Osteoblast (primary cell): ENCODE results near the gene GABARAPL2. TPM values are rescaled to one million over a fixed set of nuclear protein-coding genes. Genes with fewer than 3 reads are reported as not detected.

Experiments
- DNase-seq: peaks from one replicate; pipeline ENCODE4 v3.0.0; 2011; ENCODE audit warnings: low spot score, mixed read lengths; ENCODE audit not compliant: insufficient read length; ENCODE audit errors: missing footprints
- H2AFZ ChIP-seq: 2 replicates; pipeline ENCODE4 v1.6.0; 2011; ENCODE audit warnings: mild to moderate bottlenecking, low read length
- H3K27ac ChIP-seq: 2 replicates; pipeline ENCODE4 v1.5.1; 2011; ENCODE audit warnings: mild to moderate bottlenecking, low read depth, low read length, moderate library complexity
- H3K27me3 ChIP-seq: 2 replicates; pipeline ENCODE4 v1.6.0; 2012; ENCODE audit warnings: mild to moderate bottlenecking, control low read depth, inconsistent platforms, low read length, moderate library complexity; ENCODE audit not compliant: insufficient read depth
- H3K36me3 ChIP-seq: 2 replicates; pipeline ENCODE4 v1.5.1; 2011; ENCODE audit warnings: mild to moderate bottlenecking, low read length, control low read depth, moderate library complexity; ENCODE audit not compliant: insufficient read depth
- H3K4me1 ChIP-seq: 2 replicates; pipeline ENCODE4 v1.5.1; 2011; ENCODE audit warnings: mild to moderate bottlenecking, low read length, control low read depth, moderate library complexity; ENCODE audit not compliant: insufficient read depth
- H3K4me2 ChIP-seq: 2 replicates; pipeline ENCODE4 v1.6.0; 2011; ENCODE audit warnings: mild to moderate bottlenecking, low read length; ENCODE audit not compliant: insufficient read depth
- H3K4me3 ChIP-seq: fragments of 200-600 bp; sonication (generic); 3 replicates; pipeline ENCODE4 v1.5.1; 2012; ENCODE audit warnings: mild to moderate bottlenecking, low read length, inconsistent platforms; ENCODE audit not compliant: insufficient read depth
- H3K79me2 ChIP-seq: 2 replicates; pipeline ENCODE4 v1.6.0; 2012; ENCODE audit warnings: mild to moderate bottlenecking, low read length, control low read depth, inconsistent platforms; ENCODE audit not compliant: insufficient read depth
- H3K9me3 ChIP-seq: 2 replicates; pipeline ENCODE4 v1.5.1; 2011; ENCODE audit warnings: low read depth, low read length, control low read depth
- H4K20me1 ChIP-seq: 2 replicates; pipeline ENCODE4 v1.6.0; 2012; ENCODE audit warnings: mild to moderate bottlenecking, low read length, control low read depth; ENCODE audit not compliant: insufficient read depth
- CTCF ChIP-seq: IDR thresholded peaks from 2 replicates; pipeline ENCODE4 v1.5.1; 2011; ENCODE audit warnings: mild to moderate bottlenecking, low read depth, low read length, moderate library complexity; ENCODE audit errors: extremely low read depth
- total RNA-seq: library from RNA; depleted of rRNA; stranded (reverse); fragments of >200 nt; gene quantifications from 2 replicates; pipeline ENCODE4 v1.2.3, GENCODE V29; 2012

GABARAPL2 gene
- total RNA-seq, 1 donor = 32.9 TPM

GRCh38 chr16:75624921-75625334 is 58.7 kb downstream of the GABARAPL2 start:
- Histone ChIP-seq H3K9me3 (no peaks in the 10 kb centered on the region), H3K4me3 (no peak overlapping the region), H3K79me2 (peaks cover 12% of the 10 kb centered on the region), H2AFZ (no peak overlapping the region), H3K27me3 (no peaks in the 10 kb centered on the region), H3K4me1 (peaks cover 17% of the 10 kb centered on the region), H3K27ac (no peak overlapping the region), H3K4me2 (no peak overlapping the region), H3K36me3 (peaks cover 49% of the 10 kb centered on the region), H4K20me1 (no peaks in the 10 kb centered on the region)
- DNase-seq = no peak
- no peak for TF ChIP-seq CTCF

GRCh38 chr16:75626806-75627205 is 60.6 kb downstream of the GABARAPL2 start:
- H3K79me2 ChIP-seq = peaks cover 8% of the 10 kb centered on the region
- H3K27ac ChIP-seq = no peak overlapping the region
- H2AFZ ChIP-seq = no peak overlapping the region
- DNase-seq = no peak
- no peak overlapping the region for H3K4me3 ChIP-seq
- H3K36me3 ChIP-seq = peaks cover 59% of the 10 kb centered on the region
- H3K27me3 ChIP-seq = no peaks in the 10 kb centered on the region
- TF ChIP-seq CTCF = no peak
- H4K20me1 ChIP-seq = no peaks in the 10 kb centered on the region
- H3K4me1 ChIP-seq = peaks cover 11% of the 10 kb centered on the region
- H3K4me2 ChIP-seq = no peak overlapping the region
- H3K9me3 ChIP-seq = no peaks in the 10 kb centered on the region

Other genes with a start within 250 kb of the GABARAPL2 start
- gene CFDP1, start 132.9 kb upstream of the GABARAPL2 start, total RNA-seq = 37.7 and 41.3 TPM in 2 replicates
- gene TMEM170A, start 101.7 kb upstream of the GABARAPL2 start, total RNA-seq = 11.6 and 13.6 TPM in 2 replicates
- gene CHST6, start 70.9 kb upstream of the GABARAPL2 start, total RNA-seq = 1.1 and 1.5 TPM in 2 replicates
- gene CHST5, start 30.3 kb upstream of the GABARAPL2 start, total RNA-seq = under 0.01 TPM in 1 of 2 replicates, not detected in the other
- 17.0 and 22.4 TPM in 2 replicates for gene TMEM231, start 10.1 kb upstream of the GABARAPL2 start, total RNA-seq
- 46.0 and 54.8 TPM in 2 replicates for gene ADAT1, start 56.9 kb downstream of the GABARAPL2 start, total RNA-seq
- gene KARS1, start 81.3 kb downstream of the GABARAPL2 start, total RNA-seq = 121 and 125 TPM in 2 replicates
- gene TERF2IP, start 81.4 kb downstream of the GABARAPL2 start, total RNA-seq = 39.1 and 39.5 TPM in 2 replicates
- gene CPHXL2, start 110.6 kb downstream of the GABARAPL2 start, total RNA-seq = not detected in 2 replicates
- not detected in 2 replicates for gene DUXB, start 135.1 kb downstream of the GABARAPL2 start, total RNA-seq
- gene CPHXL, start 160.1 kb downstream of the GABARAPL2 start, total RNA-seq = not detected in 2 replicates